Measurements from ENCODE around the gene IYD.

- TF ChIP-seq CTCF (IDR thresholded peaks at IDR 0.05) (no peak), POLR2A (IDR thresholded peaks at IDR 0.05) (no peak), POLR2AphosphoS5 (IDR thresholded peaks at IDR 0.05) (no peak)
Measured at GRCh38 chr6:150346346-150346745, 22.5 kb upstream of the IYD start.

Measured in breast epithelium (tissue), 3 donors.